ENCODE data around the gene MYO5C.

The MYO5C gene

GRCh38 chr15:52295421-52296001 lies at the start of gene MYO5C:
Gene MYO5C, minus strand, starts transcription at chr15:52295804. Its CDS starts 168 bp downstream, at chr15:52295636.
- no peak for DNase-seq

GRCh38 chr15:52344592-52344991 lies 49.0 kb upstream of the MYO5C start:
- DNase-seq, result no peak

GRCh38 chr15:52343831-52344230 lies 48.2 kb upstream of the MYO5C start:
- DNase-seq, result no peak

- DNase-seq, result no peak
Observed at GRCh38 chr15:52340093-52340492, 44.5 kb upstream of the MYO5C start.

GRCh38 chr15:52338891-52339290 lies 43.3 kb upstream of the MYO5C start:
- DNase-seq, result no peak

GRCh38 chr15:52338058-52338457 lies 42.5 kb upstream of the MYO5C start:
- DNase-seq, result no peak

- no peak for DNase-seq
Observed at GRCh38 chr15:52337198-52337853, 41.7 kb upstream of the MYO5C start.

- no peak for DNase-seq
Observed at GRCh38 chr15:52336529-52336928, 40.9 kb upstream of the MYO5C start.

- DNase-seq, result no peak
Observed at GRCh38 chr15:52334491-52335160, 39.0 kb upstream of the MYO5C start.

- DNase-seq, result peak; percentile 47 to 51
Observed at GRCh38 chr15:52331490-52332240, 36.1 kb upstream of the MYO5C start.

GRCh38 chr15:52329987-52330386 lies 34.4 kb upstream of the MYO5C start:
- DNase-seq, result no peak

- DNase-seq, result no peak
Observed at GRCh38 chr15:52329150-52329549, 33.5 kb upstream of the MYO5C start.

- no peak for DNase-seq
Observed at GRCh38 chr15:52328680-52329079, 33.1 kb upstream of the MYO5C start.

- DNase-seq, result no peak
Observed at GRCh38 chr15:52326756-52327155, 31.2 kb upstream of the MYO5C start.

- DNase-seq, result no peak
Observed at GRCh38 chr15:52324109-52324508, 28.5 kb upstream of the MYO5C start.

- DNase-seq, result no peak
Observed at GRCh38 chr15:52318729-52319500, 23.3 kb upstream of the MYO5C start.

GRCh38 chr15:52317688-52318087 lies 22.1 kb upstream of the MYO5C start:
- DNase-seq, result no peak

GRCh38 chr15:52317022-52317421 lies 21.4 kb upstream of the MYO5C start:
- DNase-seq, result no peak

- DNase-seq, result no peak
Observed at GRCh38 chr15:52309154-52309548, 13.5 kb upstream of the MYO5C start.

GRCh38 chr15:52308446-52309153 lies 13.0 kb upstream of the MYO5C start:
- no peak for DNase-seq

- DNase-seq, result no peak
Observed at GRCh38 chr15:52307847-52308246, 12.2 kb upstream of the MYO5C start.

GRCh38 chr15:52306270-52306669 lies 10.7 kb upstream of the MYO5C start:
- DNase-seq, result no peak

Data from activated CD4-positive, alpha-beta T cell treated with anti-CD3 and anti-CD28 coated beads for 4 hours (primary cell).